Heart left ventricle (tissue), 16 donors: ENCODE data around the gene ZYG11B. TPM values are rescaled to one million over a fixed set of nuclear protein-coding genes. Genes with fewer than 3 reads are reported as not detected.
A peak's percentile ranks its signal among the peaks of the same experiment; 100 is the strongest.

Experiments used
- ATAC-seq, 4 donors: fragments of 200-7000 bp; cut with Tn5 transposase; one replicate each; pipeline ENCODE4 v1.9.1; 2020 to 2022; ENCODE audit warnings: moderate library complexity in 4 of 4, mild to moderate bottlenecking in 3 of 4, moderate number of reproducible peaks in 1 of 4
- DNase-seq, 5 donors: peaks; one replicate each; pipeline ENCODE4 v3.0.0-alpha.2; 2020
- H3K27ac ChIP-seq, 12 donors: fragments of 200-600 bp; sonication (generic) in 4 of 12; one replicate each; pipeline versions ENCODE4 v1.5.0 to v1.8.0; 2016 to 2022; ENCODE audit warnings: mild to moderate bottlenecking in 2 of 12
- H3K27me3 ChIP-seq, 9 donors: fragments of 200-600 bp; sonication (generic) in 2 of 9; one replicate each; pipeline versions ENCODE4 v1.5.1 to v1.8.0; 2016 to 2022; ENCODE audit warnings: mild to moderate bottlenecking in 3 of 9
- H3K36me3 ChIP-seq, 9 donors: fragments of 200-600 bp; sonication (generic) in 2 of 9; one replicate each; pipeline versions ENCODE4 v1.5.0 to v1.8.0; 2018 to 2022; ENCODE audit warnings: mild to moderate bottlenecking in 2 of 9
- H3K4me1 ChIP-seq, 12 donors: fragments of 200-600 bp; sonication (generic) in 4 of 12; one replicate each; pipeline versions ENCODE4 v1.5.0 to v1.8.0; 2016 to 2022; ENCODE audit warnings: mild to moderate bottlenecking in 3 of 12
- H3K4me3 ChIP-seq, 12 donors: fragments of 200-600 bp; sonication (generic) in 4 of 12; one replicate each; pipeline versions ENCODE4 v1.5.0 to v1.8.0; 2017 to 2022; ENCODE audit warnings: mild to moderate bottlenecking in 9 of 12, moderate library complexity in 4 of 12
- H3K9me3 ChIP-seq, 12 donors: fragments of 200-600 bp; sonication (generic) in 4 of 12; one replicate each; pipeline versions ENCODE4 v1.5.0 to v1.8.0; 2016 to 2022; ENCODE audit warnings: mild to moderate bottlenecking in 1 of 12
- POLR2A ChIP-seq, 2 donors: fragments of 450-650 bp; IDR thresholded peaks; one replicate each; pipeline ENCODE4 v1.6.1; 2017; ENCODE audit warnings: antibody characterized with exemption in 2 of 2, mild to moderate bottlenecking in 2 of 2, moderate library complexity in 2 of 2
- WGBS, 4 donors: extraction: QIAGEN DNeasy Blood & Tissue Kit in 2 of 4; methylation state at CpG; one replicate each; pipeline versions ENCODE4 v1.1.5 to v1.1.7; 2013 to 2018; 5-methylcytosine and 5-hydroxymethylcytosine counted together
- intact Hi-C, 10 donors: fragments of 100-400 bp; cut with DNase I; formaldehyde crosslinking; loops; one replicate each; pipeline versions ENCODE4 v1.11.1 to v1.14.2; 2022
- polyA plus RNA-seq, 2 donors: library from polyadenylated mRNA; stranded (reverse); fragments of 200-250 nt; gene quantifications; one replicate each; pipeline ENCODE4 v1.2.3, GENCODE V29; 2013
- total RNA-seq, 9 donors: library from RNA; depleted of rRNA in 2 of 9; stranded (reverse); fragments of >200 nt in 2 of 9; fragmentation: NEBNext Ultra II Directional in 3 of 9; extraction: Animal tissue kit (Norgen Biotek cat#: 25700) in 3 of 9; gene quantifications; one replicate each; pipeline versions ENCODE4 v1.1.0 to v1.2.4, GENCODE V29; 2016 to 2023
- TF ChIP-seq, protein P1 (sequence below), 12 donors: fragments of 200-600 bp; sonication (generic) in 4 of 12; IDR thresholded peaks; one replicate each; pipeline versions ENCODE4 v1.5.0 to v1.8.0; 2018 to 2022; ENCODE audit warnings: antibody characterized with exemption in 12 of 12, mild to moderate bottlenecking in 5 of 12
- donor health status: ischemic (EF 13 %, LVEDD 7.1; RV severe dilation, severe dysfunction).
- donor health status: healthy with polysubstance abuse.
- donor health status: DM: no; HTN: yes; CAD: no.
- donor health status: DM: no; HTN: no; CAD: no.
- donor health status: ischemic (EF 25% LVEDD 6.9; RV normal size, moderate dysfunction).
- donor health status: ischemic (EF 25% LVEDD 5.7; RV mildly dilated, moderate dysfunction).
- donor health status: healthy.
- donor health status: DM: yes; HTN: yes; CAD: no.
- donor health status: ischemic (EF 35%, LVEDD 5.7; RV mildly dilated, moderate dysfunction).
- donor health status: nonischemic (EF 11% LVEDD 7.7; RV severe dilation, severe dysfunction).
- donor health status: DM: yes; HTN: yes; CAD: no.
- donor health status: PGD.
- donor health status: ischemic (EF 29% LVEDD 5.4; RV normal size, mild dysfunction).
- donor health status: nonischemic (EF 23%, LVEDD 6.1; RV moderate dilation, normal function).

ZYG11B gene
- total and polyA plus RNA-seq, 11 donors, result 16.6 to 85.4 (median 62.6) TPM

DNA sequence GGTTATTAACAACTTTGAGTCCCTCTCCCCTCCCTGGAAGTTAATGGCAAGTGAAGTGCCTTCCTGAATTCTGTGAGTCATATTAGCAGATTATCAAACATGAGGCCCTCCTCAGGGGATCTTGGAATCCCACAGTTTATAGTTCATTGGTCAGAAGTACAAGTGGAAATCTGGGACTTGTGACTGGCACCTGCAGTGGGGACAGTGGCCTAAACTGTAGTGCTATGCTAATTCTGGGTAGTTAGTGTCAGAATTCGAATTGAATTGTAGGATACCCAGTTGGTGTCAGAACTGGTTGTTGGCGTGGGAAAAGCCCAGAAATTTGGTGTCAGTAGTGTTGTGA is 26.2 kb downstream of the ZYG11B start:
- DNase-seq (no peak), ATAC-seq (peak in 1 of 4 donors; percentile 21)
- Histone ChIP-seq H3K27ac (peak overlapping the region in 2 of 12 donors; percentile 31 to 54), H3K36me3 (peaks cover 0 to 13% (median 10%) of the 10 kb centered on the region in 9 donors), H3K4me1 (peaks cover 7 to 58% (median 33%) of the 10 kb centered on the region in 12 donors), H3K9me3 (no peaks in the 10 kb centered on the region), H3K27me3 (no peaks in the 10 kb centered on the region), H3K4me3 (no peak overlapping the region)
- WGBS, 4 donors, result 63 to 86% (median 76%) methylated on average over 2 of the region's 2 CpGs
- no peak for TF ChIP-seq POLR2A (IDR thresholded peaks at IDR 0.05)
- TF ChIP-seq, protein P1, sequence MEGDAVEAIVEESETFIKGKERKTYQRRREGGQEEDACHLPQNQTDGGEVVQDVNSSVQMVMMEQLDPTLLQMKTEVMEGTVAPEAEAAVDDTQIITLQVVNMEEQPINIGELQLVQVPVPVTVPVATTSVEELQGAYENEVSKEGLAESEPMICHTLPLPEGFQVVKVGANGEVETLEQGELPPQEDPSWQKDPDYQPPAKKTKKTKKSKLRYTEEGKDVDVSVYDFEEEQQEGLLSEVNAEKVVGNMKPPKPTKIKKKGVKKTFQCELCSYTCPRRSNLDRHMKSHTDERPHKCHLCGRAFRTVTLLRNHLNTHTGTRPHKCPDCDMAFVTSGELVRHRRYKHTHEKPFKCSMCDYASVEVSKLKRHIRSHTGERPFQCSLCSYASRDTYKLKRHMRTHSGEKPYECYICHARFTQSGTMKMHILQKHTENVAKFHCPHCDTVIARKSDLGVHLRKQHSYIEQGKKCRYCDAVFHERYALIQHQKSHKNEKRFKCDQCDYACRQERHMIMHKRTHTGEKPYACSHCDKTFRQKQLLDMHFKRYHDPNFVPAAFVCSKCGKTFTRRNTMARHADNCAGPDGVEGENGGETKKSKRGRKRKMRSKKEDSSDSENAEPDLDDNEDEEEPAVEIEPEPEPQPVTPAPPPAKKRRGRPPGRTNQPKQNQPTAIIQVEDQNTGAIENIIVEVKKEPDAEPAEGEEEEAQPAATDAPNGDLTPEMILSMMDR (IDR thresholded peaks at IDR 0.05), result no peak
- intact Hi-C loops, result no loop called here

DNA sequence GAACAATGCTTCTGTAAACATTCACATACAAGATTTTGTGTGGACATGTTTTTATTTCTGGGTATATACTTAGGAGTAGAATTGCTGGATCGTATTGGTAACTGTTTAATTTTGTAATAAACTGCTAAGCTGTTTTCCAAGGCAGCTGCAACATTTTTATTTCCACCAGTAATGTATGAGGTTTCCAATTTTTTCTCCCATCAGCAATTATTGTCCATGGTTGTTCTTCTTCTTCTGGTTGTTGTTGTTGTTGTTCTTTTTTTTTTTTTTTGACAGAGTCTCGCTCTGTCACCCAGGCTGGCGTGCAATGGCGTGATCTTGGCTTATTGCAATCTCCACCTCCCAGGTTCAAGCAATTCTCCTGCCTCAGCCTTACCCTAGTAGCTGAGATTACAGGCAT is 26.9 kb downstream of the ZYG11B start:
- H3K4me1 ChIP-seq, result peaks cover 7 to 51% (median 30%) of the 10 kb centered on the region in 12 donors
- intact Hi-C loops, result no loop called here
- ATAC-seq, result no peak

DNA sequence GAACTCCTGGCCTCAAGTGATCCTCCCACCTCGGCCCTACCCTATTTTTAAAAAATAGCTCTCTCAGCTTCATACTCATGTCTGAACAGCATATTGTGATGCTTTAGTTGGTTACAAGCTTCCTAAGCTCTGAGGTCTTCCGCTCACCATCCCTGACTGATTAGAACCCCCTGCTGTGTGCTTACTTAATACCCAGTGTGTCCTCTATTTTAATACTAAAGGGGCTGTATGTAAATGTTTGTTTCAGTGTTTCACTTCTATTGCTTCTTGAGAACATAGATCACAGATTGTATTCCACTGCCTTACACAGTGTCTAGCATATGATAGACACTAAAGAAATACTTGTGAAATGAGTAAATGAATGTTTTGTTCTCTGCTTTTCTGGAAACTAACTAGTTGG is 29.8 kb downstream of the ZYG11B start:
- Histone ChIP-seq H3K4me3 (no peak overlapping the region), H3K36me3 (peaks cover 0 to 49% (median 44%) of the 10 kb centered on the region in 9 donors), H3K4me1 (peaks cover 7 to 30% (median 15%) of the 10 kb centered on the region in 12 donors), H3K27ac (no peak overlapping the region), H3K27me3 (no peaks in the 10 kb centered on the region), H3K9me3 (no peaks in the 10 kb centered on the region)
- 92 to 98% (median 96%) methylated on average over 2 of the region's 2 CpGs for WGBS, 4 donors
- no peak for TF ChIP-seq POLR2A (IDR thresholded peaks at IDR 0.05)
- TF ChIP-seq, protein P1 (IDR thresholded peaks at IDR 0.05), result no peak
- no peak for ATAC-seq
- no peak for DNase-seq
- intact Hi-C loops, result no loop called here

More for the DNA sequence above, 26.9 kb downstream of the ZYG11B start:
- Histone ChIP-seq H3K27me3 (no peaks in the 10 kb centered on the region), H3K36me3 (peaks cover 0 to 21% (median 17%) of the 10 kb centered on the region in 9 donors), H3K9me3 (no peaks in the 10 kb centered on the region), H3K4me3 (no peak overlapping the region), H3K27ac (no peak overlapping the region)
- DNase-seq, result no peak
- 92 to 95% (median 93%) methylated on average over 4 of the region's 4 CpGs for WGBS, 4 donors
- TF ChIP-seq, protein P1 (IDR thresholded peaks at IDR 0.05), result no peak
- no peak for TF ChIP-seq POLR2A (IDR thresholded peaks at IDR 0.05)

DNA sequence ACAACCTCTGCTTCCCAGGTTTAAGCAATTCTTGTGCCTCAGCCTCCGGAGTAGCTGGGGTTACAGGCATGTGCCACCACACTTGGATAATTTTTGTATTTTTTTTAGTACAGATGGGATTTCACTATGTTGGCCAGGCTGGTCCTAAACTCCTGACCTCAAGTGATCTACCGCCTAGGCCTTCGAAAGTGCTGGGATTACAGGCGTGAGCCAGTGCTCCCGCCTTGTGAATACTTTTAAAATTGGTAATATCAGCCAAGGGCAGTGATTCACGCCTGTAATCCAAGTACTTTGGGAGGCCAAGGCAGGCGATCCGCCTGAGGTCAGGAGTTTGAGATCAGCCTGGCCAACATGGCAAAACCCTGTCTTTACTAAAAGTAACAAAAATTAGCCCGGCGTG is 33.7 kb downstream of the ZYG11B start:
- Histone ChIP-seq H3K4me1 (peaks cover 0 to 10% (median 0%) of the 10 kb centered on the region in 12 donors), H3K9me3 (no peaks in the 10 kb centered on the region), H3K27me3 (no peaks in the 10 kb centered on the region), H3K27ac (no peak overlapping the region), H3K36me3 (peaks cover 0 to 59% (median 47%) of the 10 kb centered on the region in 9 donors), H3K4me3 (no peak overlapping the region)
- 95 to 99% (median 97%) methylated on average over 10 of the region's 10 CpGs for WGBS, 4 donors
- TF ChIP-seq, protein P1 (IDR thresholded peaks at IDR 0.05), result no peak
- TF ChIP-seq POLR2A (IDR thresholded peaks at IDR 0.05), result no peak
- no peak for DNase-seq
- intact Hi-C loops, result no loop called here
- no peak for ATAC-seq
